SK-N-SH (cell line): ENCODE results near the gene ZNF346.

ENCODE experiments used
- CTCF ChIP-seq: fragments of 200-600 bp; sonication (generic); IDR thresholded peaks from 2 replicates; pipeline ENCODE4 v1.6.1; 2017; ENCODE audit warnings: antibody characterized with exemption, mild to moderate bottlenecking, moderate library complexity
- EP300 ChIP-seq, 2 experiments: IDR thresholded peaks; 2 replicates each; pipeline versions ENCODE4 v1.4.0 to v1.6.1; 2012; ENCODE audit warnings: borderline replicate concordance in 1 of 2, low read depth in 1 of 2, low read length in 1 of 2
- FOXJ3 ChIP-seq: sonication (generic); formaldehyde crosslinking; IDR thresholded peaks from 2 replicates; pipeline ENCODE4 v1.5.1; 2020; ENCODE audit warnings: mild to moderate bottlenecking, missing genetic modification reagents
- JUND ChIP-seq: IDR thresholded peaks from 2 replicates; pipeline ENCODE4 v1.4.0; 2012
- POLR2AphosphoS5 ChIP-seq: IDR thresholded peaks from 2 replicates; pipeline ENCODE4 v1.6.1; 2012; ENCODE audit warnings: low read depth, low read length
- RFX5 ChIP-seq: IDR thresholded peaks from 2 replicates; pipeline ENCODE4 v1.6.1; 2012; ENCODE audit warnings: mild to moderate bottlenecking, improper control_type of control experiment, low read length
- SIN3A ChIP-seq: IDR thresholded peaks from 2 replicates; pipeline ENCODE4 v1.6.1; 2012; ENCODE audit warnings: low read depth, mild to moderate bottlenecking, low read length, moderate library complexity, borderline replicate concordance
- SMC3 ChIP-seq: IDR thresholded peaks from 2 replicates; pipeline ENCODE4 v1.6.1; 2012; ENCODE audit warnings: low read depth, low read length, improper control_type of control experiment
- USF2 ChIP-seq: fragments of 150-350 bp; IDR thresholded peaks from 2 replicates; pipeline ENCODE4 v1.6.1; 2017; ENCODE audit warnings: antibody characterized with exemption, low read length, low read depth, borderline replicate concordance
- TF ChIP-seq, protein P1 (sequence below): IDR thresholded peaks from 2 replicates; pipeline ENCODE4 v1.4.0; 2012; ENCODE audit warnings: low read depth

- no peak for TF ChIP-seq CTCF
- TF ChIP-seq, protein P1, sequence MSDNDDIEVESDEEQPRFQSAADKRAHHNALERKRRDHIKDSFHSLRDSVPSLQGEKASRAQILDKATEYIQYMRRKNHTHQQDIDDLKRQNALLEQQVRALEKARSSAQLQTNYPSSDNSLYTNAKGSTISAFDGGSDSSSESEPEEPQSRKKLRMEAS, result no peak
- no peak for TF ChIP-seq SIN3A
- no peak for TF ChIP-seq POLR2AphosphoS5
- no peak for TF ChIP-seq EP300 (IDR thresholded peaks at IDR 0.05; ENCODE audit: borderline replicate concordance in 1 of 2, low read depth in 1 of 2, low read length in 1 of 2)
- no peak for TF ChIP-seq JUND
- no peak for TF ChIP-seq SMC3
- TF ChIP-seq RFX5, result no peak
- no peak for TF ChIP-seq FOXJ3 (CRISPR knock-in tag)
- TF ChIP-seq USF2, result no peak
Observed at GRCh38 chr5:177070536-177071191, 48.2 kb downstream of the ZNF346 start.
